ENCODE data around the gene MYRIP. TPM values are rescaled to one million over a fixed set of nuclear protein-coding genes. Genes with fewer than 3 reads are reported as not detected.
"Not testable (repeated sequence)": the region's sequence is repeated elsewhere in the genome, so short reads cannot be mapped to it uniquely, and the experiment has no call there.

MYRIP gene
- total RNA-seq, 2 experiments from 2014 or later: not detected

GRCh38 chr3:40078590-40078989 is 269.2 kb downstream of the MYRIP start:
- H3K27ac Mint-ChIP-seq: no peak overlapping the region
- H3K9me3 Mint-ChIP-seq: no peaks in the 10 kb centered on the region
- TF ChIP-seq CTCF (IDR thresholded peaks at IDR 0.05): no peak
- DNase-seq (no peak), ATAC-seq (no peak)
- H3K36me3 Mint-ChIP-seq (ENCODE audit: low read depth): no peaks in the 10 kb centered on the region
- POLR2A ChIA-PET: no interaction called here
- intact Hi-C loops (cut with micrococcal nuclease): no loop called here
- CTCF ChIA-PET: no interaction called here
- peaks cover 2% of the 10 kb centered on the region for H3K27me3 Mint-ChIP-seq
- H3K4me3 Mint-ChIP-seq: no peak overlapping the region
- H3K4me1 Mint-ChIP-seq (ENCODE audit: low read depth): no peaks in the 10 kb centered on the region

- intact Hi-C loops (cut with micrococcal nuclease): no loop called here
- Mint-ChIP-seq H3K27ac (no peak overlapping the region), H3K27me3 (peaks cover 2% of the 10 kb centered on the region), H3K9me3 (no peaks in the 10 kb centered on the region), H3K4me3 (no peak overlapping the region), H3K4me1 (ENCODE audit: low read depth) (no peaks in the 10 kb centered on the region), H3K36me3 (ENCODE audit: low read depth) (no peaks in the 10 kb centered on the region)
- no peak for TF ChIP-seq CTCF (IDR thresholded peaks at IDR 0.05)
- POLR2A ChIA-PET: no interaction called here
- ATAC-seq: no peak
- DNase-seq: no peak
- CTCF ChIA-PET: no interaction called here
These were observed 269.9 kb downstream of the MYRIP start for GRCh38 chr3:40079203-40079846.

GRCh38 chr3:40079847-40080240 is 270.4 kb downstream of the MYRIP start:
- Mint-ChIP-seq H3K36me3 (ENCODE audit: low read depth) (no peaks in the 10 kb centered on the region), H3K4me3 (no peak overlapping the region), H3K9me3 (no peaks in the 10 kb centered on the region), H3K4me1 (ENCODE audit: low read depth) (no peaks in the 10 kb centered on the region), H3K27me3 (no peaks in the 10 kb centered on the region), H3K27ac (no peak overlapping the region)
- no peak for TF ChIP-seq CTCF (IDR thresholded peaks at IDR 0.05)
- no peak for DNase-seq
- ChIA-PET CTCF (no interaction called here), POLR2A (interaction anchor here (0.7 kb wide), 1 partner anchor 10 kb away, joined by 3 read pairs; no protein-coding TSS in a partner anchor)
- no peak for ATAC-seq
- intact Hi-C loops (cut with micrococcal nuclease): no loop called here

- DNase-seq: no peak
- Mint-ChIP-seq H3K27me3 (no peaks in the 10 kb centered on the region), H3K4me3 (no peak overlapping the region), H3K27ac (no peak overlapping the region), H3K4me1 (ENCODE audit: low read depth) (no peaks in the 10 kb centered on the region), H3K36me3 (ENCODE audit: low read depth) (no peaks in the 10 kb centered on the region), H3K9me3 (no peaks in the 10 kb centered on the region)
- TF ChIP-seq CTCF (IDR thresholded peaks at IDR 0.05): no peak
- CTCF ChIA-PET: no interaction called here
- intact Hi-C loops (cut with micrococcal nuclease): no loop called here
- no peak for ATAC-seq
- POLR2A ChIA-PET: no interaction called here
These were observed 273.7 kb downstream of the MYRIP start for GRCh38 chr3:40083066-40083465.

GRCh38 chr3:40084424-40084823 is 275.0 kb downstream of the MYRIP start:
- ATAC-seq; CTCF ChIA-PET; intact Hi-C loops (cut with micrococcal nuclease); H3K4me3 Mint-ChIP-seq; H3K4me1 Mint-ChIP-seq (ENCODE audit: low read depth); H3K9me3 Mint-ChIP-seq; H3K27ac Mint-ChIP-seq; H3K36me3 Mint-ChIP-seq (ENCODE audit: low read depth); POLR2A ChIA-PET; H3K27me3 Mint-ChIP-seq; DNase-seq: not testable (repeated sequence)

Measured in activated CD8-positive, alpha-beta T cell treated with anti-CD3 and anti-CD28 coated beads for 36 hours (primary cell).